Measurements from ENCODE around the gene DCLRE1A. TPM values are rescaled to one million over a fixed set of nuclear protein-coding genes. Genes with fewer than 3 reads are reported as not detected.

DCLRE1A gene
- total and polyA plus RNA-seq, 8 donors, result 8.1 to 14.9 (median 12.4) TPM

GRCh38 chr10:113894581-113894980, 40.7 kb upstream of the DCLRE1A start:
- intact Hi-C loops (cut with DNase I), result no loop called here

GRCh38 chr10:113893570-113893969, 39.7 kb upstream of the DCLRE1A start:
- Histone ChIP-seq H3K4me1 (no peaks in the 10 kb centered on the region), H3K36me3 (peaks cover 0 to 11% of the 10 kb centered on the region in 2 donors), H3K27me3 (no peaks in the 10 kb centered on the region), H3K9me3 (no peaks in the 10 kb centered on the region), H3K4me3 (no peak overlapping the region), H3K27ac (no peak overlapping the region)
- DNase-seq, result no peak
- intact Hi-C loops (cut with DNase I), result no loop called here
- ATAC-seq, result no peak
- no peak for TF ChIP-seq CTCF (IDR thresholded peaks at IDR 0.05)

More at GRCh38 chr10:113894581-113894980, 40.7 kb upstream of the DCLRE1A start:
- Histone ChIP-seq H3K9me3 (no peaks in the 10 kb centered on the region), H3K4me3 (no peak overlapping the region), H3K27ac (no peak overlapping the region), H3K27me3 (no peaks in the 10 kb centered on the region), H3K4me1 (no peaks in the 10 kb centered on the region), H3K36me3 (peaks cover 0 to 17% of the 10 kb centered on the region in 2 donors)
- no peak for ATAC-seq
- TF ChIP-seq CTCF (IDR thresholded peaks at IDR 0.05), result no peak
- no peak for DNase-seq

- Histone ChIP-seq H3K27me3 (no peaks in the 10 kb centered on the region), H3K4me1 (no peaks in the 10 kb centered on the region), H3K9me3 (no peaks in the 10 kb centered on the region), H3K4me3 (no peak overlapping the region), H3K36me3 (peaks cover 0 to 14% of the 10 kb centered on the region in 2 donors), H3K27ac (no peak overlapping the region)
- intact Hi-C loops (cut with DNase I), result no loop called here
- DNase-seq (no peak), ATAC-seq (no peak)
- no peak for TF ChIP-seq CTCF (IDR thresholded peaks at IDR 0.05)
Observed at GRCh38 chr10:113891476-113891875, 37.6 kb upstream of the DCLRE1A start.

- Histone ChIP-seq H3K36me3 (peaks cover 0 to 21% of the 10 kb centered on the region in 2 donors), H3K27me3 (no peaks in the 10 kb centered on the region), H3K4me1 (no peaks in the 10 kb centered on the region), H3K27ac (no peak overlapping the region), H3K9me3 (no peaks in the 10 kb centered on the region), H3K4me3 (no peak overlapping the region)
- TF ChIP-seq CTCF (IDR thresholded peaks at IDR 0.05), result no peak
- ATAC-seq, result no peak
- intact Hi-C loops (cut with DNase I), result no loop called here
- DNase-seq, result no peak
Observed at GRCh38 chr10:113890769-113891168, 36.9 kb upstream of the DCLRE1A start.

- DNase-seq (no peak), ATAC-seq (no peak)
- H3K27me3 ChIP-seq, result no peaks in the 10 kb centered on the region
- no peaks in the 10 kb centered on the region for H3K4me1 ChIP-seq
- TF ChIP-seq CTCF (IDR thresholded peaks at IDR 0.05), result no peak
- peaks cover 0 to 30% of the 10 kb centered on the region in 2 donors for H3K36me3 ChIP-seq
- intact Hi-C loops (cut with DNase I), result no loop called here
- no peak overlapping the region for H3K27ac ChIP-seq
- H3K4me3 ChIP-seq, result no peak overlapping the region
- no peaks in the 10 kb centered on the region for H3K9me3 ChIP-seq
Observed at GRCh38 chr10:113889911-113890310, 36.0 kb upstream of the DCLRE1A start.

All from left lung (tissue), 10 donors.